OCI-LY7 (cell line): ENCODE results near the gene ANKRD13B.

Experiments used
- EZH2phosphoT487 ChIP-seq: fragments of 200-600 bp; sonication (generic); IDR thresholded peaks from 2 replicates; pipeline ENCODE4 v1.6.1; 2018; ENCODE audit warnings: low read depth, borderline replicate concordance, mild to moderate bottlenecking, mixed run types, antibody characterized with exemption, low read length, moderate library complexity, mixed read lengths
- TF ChIP-seq, protein P1 (sequence below): fragments of 200-600 bp; sonication (generic); conservative IDR thresholded peaks from 2 replicates; pipeline ENCODE4 v1.5.1; 2014; ENCODE audit warnings: mild to moderate bottlenecking, antibody characterized with exemption, low read length, moderate library complexity, mixed read lengths

DNA sequence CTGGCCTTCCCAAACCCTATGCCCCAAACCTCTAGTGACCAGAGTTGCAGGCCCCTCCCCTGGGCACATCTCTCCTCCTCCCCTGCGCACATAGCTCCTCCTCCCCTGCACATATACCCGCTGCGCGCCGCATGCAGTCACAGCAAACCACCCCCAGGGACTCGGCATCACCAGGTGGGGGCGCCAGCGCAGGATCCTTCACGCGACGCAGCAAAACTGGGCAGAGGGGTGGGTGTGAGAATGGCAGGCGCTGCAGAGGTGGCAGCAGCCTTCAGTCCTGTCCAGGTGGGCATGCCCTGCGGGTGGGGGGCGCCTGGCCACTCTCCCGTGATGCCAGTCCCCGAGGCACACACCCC lies 24.2 kb downstream of the ANKRD13B start:
- TF ChIP-seq, protein P1, sequence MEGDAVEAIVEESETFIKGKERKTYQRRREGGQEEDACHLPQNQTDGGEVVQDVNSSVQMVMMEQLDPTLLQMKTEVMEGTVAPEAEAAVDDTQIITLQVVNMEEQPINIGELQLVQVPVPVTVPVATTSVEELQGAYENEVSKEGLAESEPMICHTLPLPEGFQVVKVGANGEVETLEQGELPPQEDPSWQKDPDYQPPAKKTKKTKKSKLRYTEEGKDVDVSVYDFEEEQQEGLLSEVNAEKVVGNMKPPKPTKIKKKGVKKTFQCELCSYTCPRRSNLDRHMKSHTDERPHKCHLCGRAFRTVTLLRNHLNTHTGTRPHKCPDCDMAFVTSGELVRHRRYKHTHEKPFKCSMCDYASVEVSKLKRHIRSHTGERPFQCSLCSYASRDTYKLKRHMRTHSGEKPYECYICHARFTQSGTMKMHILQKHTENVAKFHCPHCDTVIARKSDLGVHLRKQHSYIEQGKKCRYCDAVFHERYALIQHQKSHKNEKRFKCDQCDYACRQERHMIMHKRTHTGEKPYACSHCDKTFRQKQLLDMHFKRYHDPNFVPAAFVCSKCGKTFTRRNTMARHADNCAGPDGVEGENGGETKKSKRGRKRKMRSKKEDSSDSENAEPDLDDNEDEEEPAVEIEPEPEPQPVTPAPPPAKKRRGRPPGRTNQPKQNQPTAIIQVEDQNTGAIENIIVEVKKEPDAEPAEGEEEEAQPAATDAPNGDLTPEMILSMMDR = peak; percentile 87
- no peak for TF ChIP-seq EZH2phosphoT487
